Liver (tissue), 9 donors: ENCODE results near the gene ZNF43. TPM values are rescaled to one million over a fixed set of nuclear protein-coding genes. Genes with fewer than 3 reads are reported as not detected.
"Not testable (repeated sequence)": the region's sequence is repeated elsewhere in the genome, so short reads cannot be mapped to it uniquely, and the experiment has no call there.

ENCODE experiments used
- DNase-seq: peaks from one replicate; pipeline ENCODE4 v3.0.0-alpha.2; 2017; ENCODE audit warnings: low spot score
- H3K27ac ChIP-seq, 2 donors: one replicate each; pipeline ENCODE4 v1.7.0; 2013; ENCODE audit warnings: inconsistent platforms in 2 of 2, low read length in 2 of 2, control low read depth in 1 of 2, low read depth in 1 of 2, mild to moderate bottlenecking in 1 of 2
- H3K27me3 ChIP-seq, 4 donors: one replicate each; pipeline versions ENCODE4 v1.6.1 to v1.7.0; 2013; ENCODE audit warnings: low read length in 3 of 4, inconsistent platforms in 1 of 4, mild to moderate bottlenecking in 1 of 4, moderate library complexity in 1 of 4; ENCODE audit not compliant: control insufficient read depth in 4 of 4, insufficient read depth in 4 of 4
- H3K36me3 ChIP-seq, 4 donors: one replicate each; pipeline versions ENCODE4 v1.6.1 to v1.7.0; 2013; ENCODE audit warnings: low read length in 3 of 4, mild to moderate bottlenecking in 3 of 4, low read depth in 1 of 4, moderate library complexity in 1 of 4; ENCODE audit not compliant: control insufficient read depth in 4 of 4, insufficient read depth in 3 of 4
- H3K4me1 ChIP-seq, 4 donors: one replicate each; pipeline versions ENCODE4 v1.6.1 to v1.7.0; 2013; ENCODE audit warnings: low read length in 3 of 4, mild to moderate bottlenecking in 3 of 4, moderate library complexity in 1 of 4; ENCODE audit not compliant: control insufficient read depth in 4 of 4, insufficient read depth in 4 of 4
- H3K4me3 ChIP-seq, 3 donors: one replicate each; pipeline versions ENCODE4 v1.6.1 to v1.7.0; 2013; ENCODE audit warnings: low read length in 3 of 3, control low read depth in 1 of 3, low read depth in 1 of 3, mild to moderate bottlenecking in 1 of 3
- H3K9ac ChIP-seq, 2 donors: one replicate each; pipeline ENCODE4 v1.7.0; 2013; ENCODE audit warnings: low read length in 2 of 2, mild to moderate bottlenecking in 2 of 2, moderate library complexity in 2 of 2, control low read depth in 1 of 2, low read depth in 1 of 2
- H3K9me3 ChIP-seq, 4 donors: one replicate each; pipeline versions ENCODE4 v1.6.1 to v1.7.0; 2013; ENCODE audit warnings: low read length in 3 of 4; ENCODE audit not compliant: control insufficient read depth in 4 of 4
- FOXA1 ChIP-seq: IDR thresholded peaks from 2 replicates; pipeline ENCODE4 v1.6.1; 2016; ENCODE audit warnings: antibody characterized with exemption
- GABPA ChIP-seq, 2 donors: IDR thresholded peaks in 1 of 2; conservative IDR thresholded peaks in 1 of 2; 2 replicates each; pipeline ENCODE4 v1.6.1; 2016; ENCODE audit warnings: antibody characterized with exemption in 2 of 2, mild to moderate bottlenecking in 1 of 2, moderate library complexity in 1 of 2
- HNF4A ChIP-seq, 2 donors: conservative IDR thresholded peaks; 2 replicates each; pipeline ENCODE4 v1.6.1; 2016; ENCODE audit warnings: antibody characterized with exemption in 2 of 2, mild to moderate bottlenecking in 2 of 2
- HNF4G ChIP-seq: IDR thresholded peaks from 2 replicates; pipeline ENCODE4 v1.6.1; 2016; ENCODE audit warnings: antibody characterized with exemption
- JUND ChIP-seq, 2 donors: IDR thresholded peaks; 2 replicates each; pipeline ENCODE4 v1.6.1; 2016; ENCODE audit warnings: antibody characterized with exemption in 2 of 2
- RAD21 ChIP-seq, 2 donors: IDR thresholded peaks; 2 replicates each; pipeline ENCODE4 v1.6.1; 2016; ENCODE audit warnings: antibody characterized with exemption in 2 of 2, mild to moderate bottlenecking in 2 of 2
- SP1 ChIP-seq: IDR thresholded peaks from 2 replicates; pipeline ENCODE4 v1.6.1; 2018; ENCODE audit warnings: antibody characterized with exemption, mild to moderate bottlenecking
- TAF1 ChIP-seq: conservative IDR thresholded peaks from 2 replicates; pipeline ENCODE4 v1.6.1; 2016; ENCODE audit warnings: antibody characterized with exemption, mild to moderate bottlenecking
- YY1 ChIP-seq: IDR thresholded peaks from 2 replicates; pipeline ENCODE4 v1.6.1; 2016; ENCODE audit warnings: antibody characterized with exemption, mild to moderate bottlenecking
- WGBS: extraction: QIAGEN DNeasy Blood & Tissue Kit; methylation state at CpG from one replicate; pipeline ENCODE4 v1.1.7; 2013; 5-methylcytosine and 5-hydroxymethylcytosine counted together
- polyA plus RNA-seq, 2 donors: library from polyadenylated mRNA; stranded (reverse) in 1 of 2; unstranded in 1 of 2; fragments of 200-250 nt in 1 of 2; fragments of >200 nt in 1 of 2; fragmentation: Nextera tagmentation in 1 of 2; extraction: Ambion mirVana in 1 of 2; gene quantifications; one replicate each; pipeline versions ENCODE4 v1.2.1 to v1.2.3, GENCODE V29; 2013 to 2015
- total RNA-seq, 2 donors: library from RNA; depleted of rRNA; stranded (reverse); fragments of >200 nt; gene quantifications; one replicate each; pipeline ENCODE4 v1.2.3, GENCODE V29; 2014
- TF ChIP-seq, protein P1 (sequence below): IDR thresholded peaks from 2 replicates; pipeline ENCODE4 v1.6.1; 2016; ENCODE audit warnings: antibody characterized with exemption
- TF ChIP-seq, protein P2 (sequence below): IDR thresholded peaks from 2 replicates; pipeline ENCODE4 v1.6.1; 2016; ENCODE audit warnings: antibody characterized with exemption
- TF ChIP-seq, protein P3 (sequence below): IDR thresholded peaks from 2 replicates; pipeline ENCODE4 v1.6.1; 2016; ENCODE audit warnings: antibody characterized with exemption, mild to moderate bottlenecking
- TF ChIP-seq, protein P4 (sequence below): fragments of 150-350 bp; IDR thresholded peaks from 2 replicates; pipeline ENCODE4 v1.5.1; 2017; ENCODE audit warnings: improper control_type of control experiment, low read depth, low read length; ENCODE audit not compliant: missing input control
- donor health status: healthy.
- donor health status: healthy.
- donor health status: healthy.
- donor health status: healthy.
- donor health status: healthy.

ZNF43 gene
- total and polyA plus RNA-seq, 4 donors, result 0.31 to 6.9 (median 1.7) TPM

DNA sequence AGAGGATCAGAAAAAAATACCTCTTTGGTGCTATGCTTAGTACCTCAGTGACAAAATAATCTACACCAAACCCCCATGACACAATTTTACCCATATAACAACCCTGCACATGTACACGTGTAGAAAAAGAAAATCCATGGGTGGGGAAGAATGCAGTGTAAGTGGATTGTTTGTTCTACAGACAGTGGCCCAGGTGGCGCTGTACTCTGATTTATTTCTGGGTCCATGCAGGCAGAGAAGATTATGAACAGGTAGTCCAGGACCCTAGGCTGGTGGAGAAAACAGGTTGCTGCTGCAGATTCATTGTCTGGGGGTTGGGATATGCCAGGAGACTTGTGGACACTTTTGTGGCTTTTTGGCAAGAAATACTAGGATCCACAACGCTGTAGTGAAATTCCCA is 77.7 kb downstream of the ZNF43 start:
- TF ChIP-seq, protein P1, sequence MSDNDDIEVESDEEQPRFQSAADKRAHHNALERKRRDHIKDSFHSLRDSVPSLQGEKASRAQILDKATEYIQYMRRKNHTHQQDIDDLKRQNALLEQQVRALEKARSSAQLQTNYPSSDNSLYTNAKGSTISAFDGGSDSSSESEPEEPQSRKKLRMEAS, result no peak
- TF ChIP-seq TAF1, result no peak
- no peak for TF ChIP-seq HNF4G
- TF ChIP-seq, protein P2, sequence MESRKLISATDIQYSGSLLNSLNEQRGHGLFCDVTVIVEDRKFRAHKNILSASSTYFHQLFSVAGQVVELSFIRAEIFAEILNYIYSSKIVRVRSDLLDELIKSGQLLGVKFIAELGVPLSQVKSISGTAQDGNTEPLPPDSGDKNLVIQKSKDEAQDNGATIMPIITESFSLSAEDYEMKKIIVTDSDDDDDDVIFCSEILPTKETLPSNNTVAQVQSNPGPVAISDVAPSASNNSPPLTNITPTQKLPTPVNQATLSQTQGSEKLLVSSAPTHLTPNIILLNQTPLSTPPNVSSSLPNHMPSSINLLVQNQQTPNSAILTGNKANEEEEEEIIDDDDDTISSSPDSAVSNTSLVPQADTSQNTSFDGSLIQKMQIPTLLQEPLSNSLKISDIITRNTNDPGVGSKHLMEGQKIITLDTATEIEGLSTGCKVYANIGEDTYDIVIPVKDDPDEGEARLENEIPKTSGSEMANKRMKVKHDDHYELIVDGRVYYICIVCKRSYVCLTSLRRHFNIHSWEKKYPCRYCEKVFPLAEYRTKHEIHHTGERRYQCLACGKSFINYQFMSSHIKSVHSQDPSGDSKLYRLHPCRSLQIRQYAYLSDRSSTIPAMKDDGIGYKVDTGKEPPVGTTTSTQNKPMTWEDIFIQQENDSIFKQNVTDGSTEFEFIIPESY, result no peak
- TF ChIP-seq SP1, result no peak
- no peak for TF ChIP-seq YY1
- TF ChIP-seq, protein P3, sequence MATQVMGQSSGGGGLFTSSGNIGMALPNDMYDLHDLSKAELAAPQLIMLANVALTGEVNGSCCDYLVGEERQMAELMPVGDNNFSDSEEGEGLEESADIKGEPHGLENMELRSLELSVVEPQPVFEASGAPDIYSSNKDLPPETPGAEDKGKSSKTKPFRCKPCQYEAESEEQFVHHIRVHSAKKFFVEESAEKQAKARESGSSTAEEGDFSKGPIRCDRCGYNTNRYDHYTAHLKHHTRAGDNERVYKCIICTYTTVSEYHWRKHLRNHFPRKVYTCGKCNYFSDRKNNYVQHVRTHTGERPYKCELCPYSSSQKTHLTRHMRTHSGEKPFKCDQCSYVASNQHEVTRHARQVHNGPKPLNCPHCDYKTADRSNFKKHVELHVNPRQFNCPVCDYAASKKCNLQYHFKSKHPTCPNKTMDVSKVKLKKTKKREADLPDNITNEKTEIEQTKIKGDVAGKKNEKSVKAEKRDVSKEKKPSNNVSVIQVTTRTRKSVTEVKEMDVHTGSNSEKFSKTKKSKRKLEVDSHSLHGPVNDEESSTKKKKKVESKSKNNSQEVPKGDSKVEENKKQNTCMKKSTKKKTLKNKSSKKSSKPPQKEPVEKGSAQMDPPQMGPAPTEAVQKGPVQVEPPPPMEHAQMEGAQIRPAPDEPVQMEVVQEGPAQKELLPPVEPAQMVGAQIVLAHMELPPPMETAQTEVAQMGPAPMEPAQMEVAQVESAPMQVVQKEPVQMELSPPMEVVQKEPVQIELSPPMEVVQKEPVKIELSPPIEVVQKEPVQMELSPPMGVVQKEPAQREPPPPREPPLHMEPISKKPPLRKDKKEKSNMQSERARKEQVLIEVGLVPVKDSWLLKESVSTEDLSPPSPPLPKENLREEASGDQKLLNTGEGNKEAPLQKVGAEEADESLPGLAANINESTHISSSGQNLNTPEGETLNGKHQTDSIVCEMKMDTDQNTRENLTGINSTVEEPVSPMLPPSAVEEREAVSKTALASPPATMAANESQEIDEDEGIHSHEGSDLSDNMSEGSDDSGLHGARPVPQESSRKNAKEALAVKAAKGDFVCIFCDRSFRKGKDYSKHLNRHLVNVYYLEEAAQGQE, result no peak
- no peak for TF ChIP-seq GABPA (IDR thresholded peaks at IDR 0.05 in 1 of 2, conservative IDR thresholded peaks at IDR 0.05 in 1 of 2)
- TF ChIP-seq, protein P4, sequence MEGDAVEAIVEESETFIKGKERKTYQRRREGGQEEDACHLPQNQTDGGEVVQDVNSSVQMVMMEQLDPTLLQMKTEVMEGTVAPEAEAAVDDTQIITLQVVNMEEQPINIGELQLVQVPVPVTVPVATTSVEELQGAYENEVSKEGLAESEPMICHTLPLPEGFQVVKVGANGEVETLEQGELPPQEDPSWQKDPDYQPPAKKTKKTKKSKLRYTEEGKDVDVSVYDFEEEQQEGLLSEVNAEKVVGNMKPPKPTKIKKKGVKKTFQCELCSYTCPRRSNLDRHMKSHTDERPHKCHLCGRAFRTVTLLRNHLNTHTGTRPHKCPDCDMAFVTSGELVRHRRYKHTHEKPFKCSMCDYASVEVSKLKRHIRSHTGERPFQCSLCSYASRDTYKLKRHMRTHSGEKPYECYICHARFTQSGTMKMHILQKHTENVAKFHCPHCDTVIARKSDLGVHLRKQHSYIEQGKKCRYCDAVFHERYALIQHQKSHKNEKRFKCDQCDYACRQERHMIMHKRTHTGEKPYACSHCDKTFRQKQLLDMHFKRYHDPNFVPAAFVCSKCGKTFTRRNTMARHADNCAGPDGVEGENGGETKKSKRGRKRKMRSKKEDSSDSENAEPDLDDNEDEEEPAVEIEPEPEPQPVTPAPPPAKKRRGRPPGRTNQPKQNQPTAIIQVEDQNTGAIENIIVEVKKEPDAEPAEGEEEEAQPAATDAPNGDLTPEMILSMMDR, result no peak
- no peak for TF ChIP-seq JUND (IDR thresholded peaks at IDR 0.05)
- no peak for TF ChIP-seq HNF4A (conservative IDR thresholded peaks at IDR 0.05)
- TF ChIP-seq RAD21 (IDR thresholded peaks at IDR 0.05), result no peak
- TF ChIP-seq FOXA1, result no peak
- no peak for DNase-seq
- 91% methylated on average over 3 of the region's 3 CpGs for WGBS
- Histone ChIP-seq H3K4me1 (no peaks in the 10 kb centered on the region), H3K27ac (no peak overlapping the region), H3K36me3 (peaks cover 3 to 19% (median 10%) of the 10 kb centered on the region in 4 donors), H3K9me3 (peaks cover 1 to 4% (median 3%) of the 10 kb centered on the region in 4 donors), H3K27me3 (no peaks in the 10 kb centered on the region), H3K9ac (no peak overlapping the region), H3K4me3 (no peak overlapping the region)

DNA sequence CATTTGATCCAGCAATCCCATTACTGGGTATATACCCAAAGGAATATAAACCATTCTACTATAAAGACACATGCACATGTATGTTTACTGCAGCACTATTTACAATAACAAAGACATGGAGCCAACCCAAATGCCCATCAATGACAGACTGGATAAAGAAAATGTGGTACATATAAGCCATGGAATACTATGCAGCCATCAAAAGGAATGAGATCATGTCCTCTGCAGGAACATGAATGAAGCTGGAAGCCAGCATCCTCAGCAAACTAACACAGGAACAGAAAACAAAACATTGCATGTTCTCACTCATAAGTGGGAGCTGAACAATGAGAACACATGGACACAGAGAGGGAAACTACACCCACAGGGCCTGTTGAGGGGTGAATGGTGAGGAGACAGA is 80.4 kb downstream of the ZNF43 start:
- not testable (repeated sequence) for H3K4me1 ChIP-seq, DNase-seq, H3K4me3 ChIP-seq, H3K9ac ChIP-seq, H3K27me3 ChIP-seq, H3K27ac ChIP-seq
- Histone ChIP-seq H3K36me3 (peaks cover 5 to 24% (median 19%) of the 10 kb centered on the region in 4 donors), H3K9me3 (peaks cover 2 to 13% (median 6%) of the 10 kb centered on the region in 4 donors)

Other genes starting within 250 kb of the ZNF43 start
- gene ZNF100, start 68.6 kb downstream of the ZNF43 start, total RNA-seq, result 1 to 10 TPM; 1.9 to 6.1 TPM
- under 1 TPM; 0.51 to 0.94 TPM for gene ZNF100, start 68.6 kb downstream of the ZNF43 start, polyA plus RNA-seq
- gene ZNF208, start 174.8 kb upstream of the ZNF43 start, total RNA-seq, result under 1 TPM; 0.25 to 0.28 TPM
- gene ZNF208, start 174.8 kb upstream of the ZNF43 start, polyA plus RNA-seq, result under 1 TPM; 0.06 to 0.07 TPM
- gene ZNF257, start 216.3 kb upstream of the ZNF43 start, total RNA-seq, result 1 to 10 TPM in 1 of 2 donors, under 1 TPM in 1; 0.75 to 1.1 TPM
- gene ZNF257, start 216.3 kb upstream of the ZNF43 start, polyA plus RNA-seq, result under 1 TPM; 0.14 TPM